HL-60 (cell line): ENCODE data around the gene MYO1E.

Experiments
- GABPA ChIP-seq: IDR thresholded peaks from 2 replicates; pipeline ENCODE4 v1.6.1; 2012; ENCODE audit warnings: low read depth
- POLR2AphosphoS5 ChIP-seq: IDR thresholded peaks from 2 replicates; pipeline ENCODE4 v1.6.1; 2012; ENCODE audit warnings: low read depth
- SPI1 ChIP-seq: IDR thresholded peaks from 2 replicates; pipeline ENCODE4 v1.6.1; 2012; ENCODE audit warnings: low read depth, mild to moderate bottlenecking, borderline replicate concordance
- TF ChIP-seq, protein P1 (sequence below): IDR thresholded peaks from one replicate; pipeline ENCODE4 v1.5.1; 2011; ENCODE audit warnings: low read length, control low read depth, inconsistent platforms; ENCODE audit not compliant: insufficient read depth
- TF ChIP-seq, protein P2 (sequence below): IDR thresholded peaks from 2 replicates; pipeline ENCODE4 v1.6.1; 2012; ENCODE audit warnings: low read depth; ENCODE audit not compliant: insufficient replicate concordance

DNA sequence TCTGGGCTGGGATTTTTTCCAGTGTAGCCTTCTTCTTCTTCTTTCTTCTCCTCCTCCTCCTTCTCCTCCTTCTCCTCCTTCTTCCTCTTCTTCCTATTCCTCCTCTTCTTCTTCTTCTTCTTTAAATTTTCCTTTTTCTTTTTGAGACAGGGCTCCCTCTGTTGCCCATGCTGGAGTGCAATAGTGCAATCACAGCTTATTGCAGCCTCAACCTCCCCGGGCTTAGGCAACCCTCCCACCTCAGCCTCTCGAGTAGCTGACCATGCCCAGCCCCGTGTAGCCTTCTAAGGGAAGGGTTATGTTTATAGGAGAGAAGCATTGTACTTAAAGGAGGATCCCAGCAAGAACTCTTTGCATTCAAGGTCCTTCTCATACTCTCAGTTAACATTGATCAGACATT lies 24.0 kb upstream of the MYO1E start:
- TF ChIP-seq, protein P1, sequence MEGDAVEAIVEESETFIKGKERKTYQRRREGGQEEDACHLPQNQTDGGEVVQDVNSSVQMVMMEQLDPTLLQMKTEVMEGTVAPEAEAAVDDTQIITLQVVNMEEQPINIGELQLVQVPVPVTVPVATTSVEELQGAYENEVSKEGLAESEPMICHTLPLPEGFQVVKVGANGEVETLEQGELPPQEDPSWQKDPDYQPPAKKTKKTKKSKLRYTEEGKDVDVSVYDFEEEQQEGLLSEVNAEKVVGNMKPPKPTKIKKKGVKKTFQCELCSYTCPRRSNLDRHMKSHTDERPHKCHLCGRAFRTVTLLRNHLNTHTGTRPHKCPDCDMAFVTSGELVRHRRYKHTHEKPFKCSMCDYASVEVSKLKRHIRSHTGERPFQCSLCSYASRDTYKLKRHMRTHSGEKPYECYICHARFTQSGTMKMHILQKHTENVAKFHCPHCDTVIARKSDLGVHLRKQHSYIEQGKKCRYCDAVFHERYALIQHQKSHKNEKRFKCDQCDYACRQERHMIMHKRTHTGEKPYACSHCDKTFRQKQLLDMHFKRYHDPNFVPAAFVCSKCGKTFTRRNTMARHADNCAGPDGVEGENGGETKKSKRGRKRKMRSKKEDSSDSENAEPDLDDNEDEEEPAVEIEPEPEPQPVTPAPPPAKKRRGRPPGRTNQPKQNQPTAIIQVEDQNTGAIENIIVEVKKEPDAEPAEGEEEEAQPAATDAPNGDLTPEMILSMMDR: no peak
- TF ChIP-seq POLR2AphosphoS5 (no peak), GABPA (no peak), SPI1 (no peak)
- TF ChIP-seq, protein P2, sequence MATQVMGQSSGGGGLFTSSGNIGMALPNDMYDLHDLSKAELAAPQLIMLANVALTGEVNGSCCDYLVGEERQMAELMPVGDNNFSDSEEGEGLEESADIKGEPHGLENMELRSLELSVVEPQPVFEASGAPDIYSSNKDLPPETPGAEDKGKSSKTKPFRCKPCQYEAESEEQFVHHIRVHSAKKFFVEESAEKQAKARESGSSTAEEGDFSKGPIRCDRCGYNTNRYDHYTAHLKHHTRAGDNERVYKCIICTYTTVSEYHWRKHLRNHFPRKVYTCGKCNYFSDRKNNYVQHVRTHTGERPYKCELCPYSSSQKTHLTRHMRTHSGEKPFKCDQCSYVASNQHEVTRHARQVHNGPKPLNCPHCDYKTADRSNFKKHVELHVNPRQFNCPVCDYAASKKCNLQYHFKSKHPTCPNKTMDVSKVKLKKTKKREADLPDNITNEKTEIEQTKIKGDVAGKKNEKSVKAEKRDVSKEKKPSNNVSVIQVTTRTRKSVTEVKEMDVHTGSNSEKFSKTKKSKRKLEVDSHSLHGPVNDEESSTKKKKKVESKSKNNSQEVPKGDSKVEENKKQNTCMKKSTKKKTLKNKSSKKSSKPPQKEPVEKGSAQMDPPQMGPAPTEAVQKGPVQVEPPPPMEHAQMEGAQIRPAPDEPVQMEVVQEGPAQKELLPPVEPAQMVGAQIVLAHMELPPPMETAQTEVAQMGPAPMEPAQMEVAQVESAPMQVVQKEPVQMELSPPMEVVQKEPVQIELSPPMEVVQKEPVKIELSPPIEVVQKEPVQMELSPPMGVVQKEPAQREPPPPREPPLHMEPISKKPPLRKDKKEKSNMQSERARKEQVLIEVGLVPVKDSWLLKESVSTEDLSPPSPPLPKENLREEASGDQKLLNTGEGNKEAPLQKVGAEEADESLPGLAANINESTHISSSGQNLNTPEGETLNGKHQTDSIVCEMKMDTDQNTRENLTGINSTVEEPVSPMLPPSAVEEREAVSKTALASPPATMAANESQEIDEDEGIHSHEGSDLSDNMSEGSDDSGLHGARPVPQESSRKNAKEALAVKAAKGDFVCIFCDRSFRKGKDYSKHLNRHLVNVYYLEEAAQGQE: no peak
